Activated CD8-positive, alpha-beta T cell treated with anti-CD3 and anti-CD28 coated beads for 36 hours (primary cell): ENCODE data around the gene RPGRIP1L. TPM values are rescaled to one million over a fixed set of nuclear protein-coding genes. Genes with fewer than 3 reads are reported as not detected.

Source experiments
- ATAC-seq: fragments of 200-7000 bp; cut with Tn5 transposase; one replicate; pipeline ENCODE4 v1.10.0; 2021; ENCODE audit warnings: mild to moderate bottlenecking, moderate library complexity
- CTCF ChIA-PET: fragments of 350-600 bp; sonication (Branson Sonifier 250); formaldehyde crosslinking; loops from one replicate; lab custom pipeline; 2021; ENCODE audit warnings: antibody characterized with exemption; lab: Charles Lee
- POLR2A ChIA-PET: fragments of 350-600 bp; sonication (Branson Sonifier 250); formaldehyde crosslinking; loops from one replicate; lab custom pipeline; 2021; ENCODE audit warnings: antibody characterized with exemption; lab: Charles Lee
- DNase-seq: peaks from one replicate; pipeline ENCODE4 v3.0.0-alpha.2; 2020
- H3K27ac Mint-ChIP-seq: one replicate; pipeline ENCODE4 v1.8.0; 2021; ENCODE audit warnings: mild to moderate bottlenecking, mixed read lengths
- H3K27me3 Mint-ChIP-seq: one replicate; pipeline ENCODE4 v1.8.0; 2021; ENCODE audit warnings: mixed read lengths
- H3K36me3 Mint-ChIP-seq: one replicate; pipeline ENCODE4 v1.8.0; 2021; ENCODE audit warnings: low read depth, mixed read lengths
- H3K4me1 Mint-ChIP-seq: one replicate; pipeline ENCODE4 v1.8.0; 2021; ENCODE audit warnings: low read depth, mixed read lengths
- H3K4me3 Mint-ChIP-seq: one replicate; pipeline ENCODE4 v1.8.0; 2021; ENCODE audit warnings: mild to moderate bottlenecking, moderate library complexity, mixed read lengths
- H3K9me3 Mint-ChIP-seq: one replicate; pipeline ENCODE4 v1.8.0; 2021; ENCODE audit warnings: mixed read lengths
- intact Hi-C: fragments of 100-400 bp; cut with micrococcal nuclease; formaldehyde crosslinking; loops from one replicate; pipeline ENCODE4 v1.10.0; 2022
- total RNA-seq, 2 experiments: library from RNA; stranded (reverse); gene quantifications; one replicate each; pipeline ENCODE4 v1.2.3, GENCODE V29; 2021
- TF ChIP-seq, protein P1 (sequence below): fragments of 200-600 bp; IDR thresholded peaks from one replicate; pipeline ENCODE4 v1.8.0; 2022; ENCODE audit warnings: antibody characterized with exemption, mild to moderate bottlenecking

The RPGRIP1L gene
- total RNA-seq, 2 experiments from 2014 or later: 6.0 to 6.2 TPM

DNA sequence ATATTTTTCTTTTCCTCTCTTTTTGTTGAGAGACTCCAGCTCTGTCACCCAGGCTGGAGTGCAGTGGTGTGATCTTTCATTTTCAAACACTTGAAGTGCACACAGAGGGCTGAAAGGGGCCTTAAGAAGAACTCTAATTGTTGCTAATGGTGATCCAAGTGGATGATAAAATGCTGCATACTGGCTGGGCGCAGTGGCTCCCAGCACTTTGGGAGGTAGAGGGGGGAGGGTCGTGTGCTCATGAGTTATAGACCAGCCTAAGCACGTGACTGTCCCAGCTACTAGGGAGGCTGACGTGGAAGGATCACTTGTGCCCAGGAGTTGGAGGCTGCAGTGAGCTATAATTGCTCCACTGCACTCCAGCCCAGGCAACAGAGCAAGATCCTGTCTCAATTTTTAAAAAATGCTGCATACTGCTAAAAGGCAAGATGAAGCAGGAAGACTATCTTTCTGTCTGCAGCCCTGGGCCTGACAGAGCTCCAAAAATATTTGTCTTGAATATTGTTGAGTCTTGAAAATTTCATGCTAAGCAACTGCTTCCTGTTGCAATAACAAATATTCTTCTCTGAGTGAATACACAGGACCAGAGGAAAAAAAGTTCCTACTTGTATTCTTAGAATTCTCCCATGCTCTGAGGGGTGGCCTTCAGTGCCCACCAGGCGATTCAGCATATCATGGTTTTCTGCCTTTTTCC is 137.0 kb downstream of the RPGRIP1L start:
- ATAC-seq (no peak), DNase-seq (no peak)
- intact Hi-C loops: no loop called here
- Mint-ChIP-seq H3K4me1 (no peaks in the 10 kb centered on the region), H3K9me3 (peaks cover 9% of the 10 kb centered on the region), H3K27me3 (no peaks in the 10 kb centered on the region), H3K4me3 (no peak overlapping the region), H3K36me3 (no peaks in the 10 kb centered on the region), H3K27ac (no peak overlapping the region)
- TF ChIP-seq, protein P1, sequence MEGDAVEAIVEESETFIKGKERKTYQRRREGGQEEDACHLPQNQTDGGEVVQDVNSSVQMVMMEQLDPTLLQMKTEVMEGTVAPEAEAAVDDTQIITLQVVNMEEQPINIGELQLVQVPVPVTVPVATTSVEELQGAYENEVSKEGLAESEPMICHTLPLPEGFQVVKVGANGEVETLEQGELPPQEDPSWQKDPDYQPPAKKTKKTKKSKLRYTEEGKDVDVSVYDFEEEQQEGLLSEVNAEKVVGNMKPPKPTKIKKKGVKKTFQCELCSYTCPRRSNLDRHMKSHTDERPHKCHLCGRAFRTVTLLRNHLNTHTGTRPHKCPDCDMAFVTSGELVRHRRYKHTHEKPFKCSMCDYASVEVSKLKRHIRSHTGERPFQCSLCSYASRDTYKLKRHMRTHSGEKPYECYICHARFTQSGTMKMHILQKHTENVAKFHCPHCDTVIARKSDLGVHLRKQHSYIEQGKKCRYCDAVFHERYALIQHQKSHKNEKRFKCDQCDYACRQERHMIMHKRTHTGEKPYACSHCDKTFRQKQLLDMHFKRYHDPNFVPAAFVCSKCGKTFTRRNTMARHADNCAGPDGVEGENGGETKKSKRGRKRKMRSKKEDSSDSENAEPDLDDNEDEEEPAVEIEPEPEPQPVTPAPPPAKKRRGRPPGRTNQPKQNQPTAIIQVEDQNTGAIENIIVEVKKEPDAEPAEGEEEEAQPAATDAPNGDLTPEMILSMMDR: no peak
- ChIA-PET CTCF (no interaction called here), POLR2A (no interaction called here)

DNA sequence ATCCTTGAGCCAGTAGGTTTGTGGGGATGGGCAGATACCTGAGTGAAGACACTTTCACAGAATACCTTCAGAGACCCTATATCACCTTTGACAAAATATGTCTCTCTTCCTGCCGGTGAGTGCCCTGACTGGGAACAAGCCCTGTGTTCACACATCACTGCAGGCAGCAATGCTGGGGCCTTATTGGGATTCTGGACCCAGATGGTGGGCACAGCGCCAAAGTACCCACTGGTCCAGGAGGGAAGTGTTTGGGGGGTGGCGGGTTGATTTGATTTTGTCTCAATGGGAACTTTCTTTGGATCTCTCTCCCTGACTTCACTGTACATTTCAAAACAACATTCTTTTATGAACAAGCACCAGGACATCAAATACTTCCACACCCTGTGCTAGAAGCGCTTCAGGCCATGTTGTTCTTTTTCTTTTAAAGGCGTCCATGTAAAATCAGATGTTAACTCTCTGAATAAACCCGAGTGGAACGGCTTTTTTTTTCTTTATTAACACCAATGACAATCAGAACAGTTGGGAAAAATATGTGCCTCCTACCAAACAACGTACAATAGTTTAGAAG is 138.3 kb downstream of the RPGRIP1L start:
- no peak for DNase-seq
- CTCF ChIA-PET: no interaction called here
- POLR2A ChIA-PET: no interaction called here
- Mint-ChIP-seq H3K4me1 (no peaks in the 10 kb centered on the region), H3K36me3 (no peaks in the 10 kb centered on the region), H3K4me3 (no peak overlapping the region), H3K9me3 (no peaks in the 10 kb centered on the region), H3K27ac (no peak overlapping the region), H3K27me3 (no peaks in the 10 kb centered on the region)
- intact Hi-C loops: no loop called here
- TF ChIP-seq, protein P1: no peak
- no peak for ATAC-seq

DNA sequence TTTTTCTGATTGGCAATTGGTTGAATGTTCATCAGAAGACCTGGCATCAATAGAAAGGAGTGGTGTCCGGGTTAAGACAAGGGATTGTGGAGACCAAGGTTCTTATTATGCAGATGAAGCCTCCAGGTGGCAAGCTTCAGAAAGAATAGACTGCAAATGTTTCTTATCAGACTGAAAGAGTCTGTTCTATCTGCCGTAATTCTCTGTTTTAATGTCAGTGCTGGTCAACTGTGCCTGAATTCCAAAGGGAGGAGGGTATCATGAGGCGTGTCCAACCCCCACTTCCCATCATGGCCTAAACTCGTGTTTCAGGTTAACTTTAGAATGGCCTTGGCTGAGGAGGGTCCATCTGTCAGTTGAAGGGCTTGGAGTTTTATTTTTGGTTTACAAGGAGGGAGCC is 140.2 kb downstream of the RPGRIP1L start:
- no peak for DNase-seq
- CTCF ChIA-PET: no interaction called here

DNA sequence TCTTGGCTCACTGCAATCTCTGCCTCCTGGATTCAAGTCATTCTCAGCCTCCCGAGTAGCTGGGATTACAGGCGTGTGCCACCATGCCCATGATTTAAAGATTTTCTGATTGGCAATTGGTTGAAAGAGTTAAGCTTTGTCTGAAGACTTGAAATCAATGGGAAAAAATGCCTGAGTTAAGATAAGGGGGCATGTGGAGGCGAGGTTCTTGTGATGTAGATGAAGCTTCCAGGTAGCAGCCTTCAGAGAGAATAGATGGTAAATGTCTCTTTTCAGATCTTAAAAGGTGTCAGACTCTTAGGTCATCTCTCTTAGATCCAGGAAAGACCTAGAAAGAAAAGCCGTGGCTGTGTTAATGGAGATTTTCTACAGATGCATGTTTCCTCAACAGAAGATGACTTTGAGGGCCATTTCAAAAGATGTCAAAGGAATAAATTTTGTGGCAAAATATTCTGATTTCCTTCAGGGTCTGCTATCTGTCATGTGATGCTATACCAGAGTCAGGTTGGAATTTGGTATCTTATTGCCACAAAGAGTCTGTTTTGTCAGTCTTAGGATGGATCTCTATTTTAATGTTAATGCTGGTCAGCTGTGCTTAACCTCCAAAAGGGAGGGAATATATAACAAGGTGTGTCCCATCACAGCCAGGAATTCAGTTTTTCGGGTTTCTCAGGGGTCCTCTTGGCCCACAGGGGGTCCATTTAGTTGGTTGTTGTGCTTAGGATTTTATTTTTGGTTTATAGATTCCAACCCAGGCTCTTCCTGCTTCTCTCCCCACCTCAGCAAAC is 142.4 kb downstream of the RPGRIP1L start:
- POLR2A ChIA-PET: no interaction called here
- H3K9me3 Mint-ChIP-seq: no peaks in the 10 kb centered on the region
- H3K4me3 Mint-ChIP-seq: no peak overlapping the region
- H3K27me3 Mint-ChIP-seq: no peaks in the 10 kb centered on the region
- CTCF ChIA-PET: interaction anchor here (1.9 kb wide), 1 partner anchor 11 kb away, joined by 7 read pairs; no protein-coding TSS in a partner anchor
- no peak for DNase-seq
- H3K36me3 Mint-ChIP-seq: no peaks in the 10 kb centered on the region
- H3K27ac Mint-ChIP-seq: no peak overlapping the region
- no peaks in the 10 kb centered on the region for H3K4me1 Mint-ChIP-seq
- TF ChIP-seq, protein P1: no peak
- intact Hi-C loops: no loop called here
- ATAC-seq: no peak

More for the DNA sequence above, 140.2 kb downstream of the RPGRIP1L start:
- TF ChIP-seq, protein P1: no peak
- intact Hi-C loops: no loop called here
- POLR2A ChIA-PET: interaction anchor here (1.0 kb wide), 1 partner anchor 17 kb away, joined by 3 read pairs; no protein-coding TSS in a partner anchor
- ATAC-seq: no peak
- no peaks in the 10 kb centered on the region for H3K27me3 Mint-ChIP-seq
- H3K4me3 Mint-ChIP-seq: no peak overlapping the region
- H3K9me3 Mint-ChIP-seq: no peaks in the 10 kb centered on the region
- no peaks in the 10 kb centered on the region for H3K36me3 Mint-ChIP-seq
- no peaks in the 10 kb centered on the region for H3K4me1 Mint-ChIP-seq
- H3K27ac Mint-ChIP-seq: no peak overlapping the region
